Stimulated activated CD4-positive, alpha-beta T cell treated with anti-CD3 and anti-CD28 coated beads, TNF-alpha, amount 100 ng/mL, for 24 hours (primary cell): Measurements from ENCODE around the gene TMPRSS6.

Source experiments
- DNase-seq, 3 experiments: peaks; one replicate each; pipeline ENCODE4 v3.0.0-alpha.2; 2020; ENCODE audit warnings: low read depth in 3 of 3

Gene TMPRSS6

GRCh38 chr22:37140686-37141323 lies 31.3 kb upstream of the TMPRSS6 start:
- no peak for DNase-seq

- DNase-seq = no peak
Measured at GRCh38 chr22:37139762-37140161, 30.2 kb upstream of the TMPRSS6 start.

GRCh38 chr22:37138849-37139561 lies 29.5 kb upstream of the TMPRSS6 start:
- DNase-seq = no peak

- DNase-seq = peak in 1 of 3 experiments; percentile 57
Measured at GRCh38 chr22:37137903-37138665, 28.6 kb upstream of the TMPRSS6 start.

- no peak for DNase-seq
Measured at GRCh38 chr22:37137131-37137530, 27.6 kb upstream of the TMPRSS6 start.

GRCh38 chr22:37135023-37135422 lies 25.5 kb upstream of the TMPRSS6 start:
- no peak for DNase-seq

- DNase-seq = no peak
Measured at GRCh38 chr22:37133304-37134018, 23.9 kb upstream of the TMPRSS6 start.

GRCh38 chr22:37132773-37133172 lies 23.3 kb upstream of the TMPRSS6 start:
- no peak for DNase-seq

GRCh38 chr22:37129866-37130441 lies 20.4 kb upstream of the TMPRSS6 start:
- DNase-seq = no peak

GRCh38 chr22:37128555-37129281 lies 19.2 kb upstream of the TMPRSS6 start:
- no peak for DNase-seq

GRCh38 chr22:37127350-37127878 lies 17.9 kb upstream of the TMPRSS6 start:
- no peak for DNase-seq

GRCh38 chr22:37126882-37127281 lies 17.4 kb upstream of the TMPRSS6 start:
- no peak for DNase-seq

- no peak for DNase-seq
Measured at GRCh38 chr22:37126383-37126782, 16.9 kb upstream of the TMPRSS6 start.

GRCh38 chr22:37123649-37124048 lies 14.1 kb upstream of the TMPRSS6 start:
- no peak for DNase-seq

GRCh38 chr22:37122598-37123180 lies 13.2 kb upstream of the TMPRSS6 start:
- DNase-seq = no peak

GRCh38 chr22:37121887-37122591 lies 12.5 kb upstream of the TMPRSS6 start:
- DNase-seq = peak; percentile 83 to 91 (median 89)

- no peak for DNase-seq
Measured at GRCh38 chr22:37120569-37121340, 11.2 kb upstream of the TMPRSS6 start.

- DNase-seq = no peak
Measured at GRCh38 chr22:37119872-37120271, 10.4 kb upstream of the TMPRSS6 start.

GRCh38 chr22:37118083-37118482 lies 8.6 kb upstream of the TMPRSS6 start:
- no peak for DNase-seq
